Panc1 (cell line): ENCODE results near the gene AAK1. TPM values are rescaled to one million over a fixed set of nuclear protein-coding genes. Genes with fewer than 3 reads are reported as not detected.

Experiments used
- ATAC-seq: fragments of 200-7000 bp; cut with Tn5 transposase; 2 replicates; pipeline ENCODE4 v1.9.1; 2020; ENCODE audit warnings: mild to moderate bottlenecking, moderate library complexity
- BruUV-seq: library from RNA; stranded (reverse); fragments of 400-500 nt; replicated peaks from 2 replicates; lab custom pipeline; 2021; lab: Mats Ljungman, UMichigan
- CTCF ChIA-PET: fragments of 300-600 bp; sonication (Branson Sonifier 250); formaldehyde crosslinking; loops from one replicate; lab custom pipeline; 2022; ENCODE audit warnings: antibody characterized with exemption; lab: Charles Lee
- POLR2A ChIA-PET: fragments of 300-600 bp; sonication (Branson Sonifier 250); formaldehyde crosslinking; loops from one replicate; lab custom pipeline; 2022; ENCODE audit warnings: antibody characterized with exemption; lab: Charles Lee
- DNase-seq: peaks from one replicate; pipeline ENCODE4 v3.0.0-alpha.2; 2010; ENCODE audit warnings: low read depth, low spot score
- H3K27ac ChIP-seq: 2 replicates; pipeline ENCODE4 v1.5.1; 2011; ENCODE audit warnings: mild to moderate bottlenecking, low read length, inconsistent platforms
- H3K27me3 ChIP-seq: fragments of 200-500 bp; sonication (Bioruptor generic); 2 replicates; pipeline ENCODE4 v1.6.0; 2014; ENCODE audit warnings: low read length, inconsistent platforms; ENCODE audit not compliant: control insufficient read depth, insufficient read depth
- H3K36me3 ChIP-seq: fragments of 200-500 bp; sonication (Bioruptor generic); 2 replicates; pipeline ENCODE4 v1.5.1; 2014; ENCODE audit warnings: inconsistent platforms, mild to moderate bottlenecking, low read length, moderate library complexity; ENCODE audit not compliant: control insufficient read depth, insufficient read depth
- H3K4me1 ChIP-seq: 2 replicates; pipeline ENCODE4 v1.5.1; 2011; ENCODE audit warnings: inconsistent platforms, mild to moderate bottlenecking, low read length, moderate library complexity; ENCODE audit not compliant: control insufficient read depth, insufficient read depth
- H3K4me3 ChIP-seq, 2 experiments: 2 replicates each; pipeline ENCODE4 v1.5.1; 2011 to 2012; ENCODE audit warnings: low read depth in 2 of 2, low read length in 2 of 2, mild to moderate bottlenecking in 2 of 2, inconsistent platforms in 1 of 2, moderate library complexity in 1 of 2
- H3K9me3 ChIP-seq: fragments of 200-500 bp; sonication (Bioruptor generic); 2 replicates; pipeline ENCODE4 v1.5.1; 2014; ENCODE audit warnings: low read depth, mild to moderate bottlenecking, inconsistent platforms, low read length, moderate library complexity; ENCODE audit not compliant: control insufficient read depth, insufficient read depth
- POLR2AphosphoS5 ChIP-seq: IDR thresholded peaks from 2 replicates; pipeline ENCODE4 v1.6.1; 2012; ENCODE audit warnings: mild to moderate bottlenecking, low read depth, low read length, moderate library complexity
- SIN3A ChIP-seq: IDR thresholded peaks from 2 replicates; pipeline ENCODE4 v1.6.1; 2012; ENCODE audit warnings: low read depth, mild to moderate bottlenecking, low read length, moderate library complexity, borderline replicate concordance; ENCODE audit not compliant: insufficient read depth
- TCF7L2 ChIP-seq: IDR thresholded peaks from 2 replicates; pipeline ENCODE4 v1.6.1; 2011; ENCODE audit warnings: mild to moderate bottlenecking, low read depth, low read length, inconsistent platforms
- in situ Hi-C: cut with HindIII; loops from 2 replicates; pipeline ENCODE4 v1.10.0; 2016; ENCODE audit warnings: low sequenced_read_pairs, low pct_unique_long_range_greater_than_20kb
- intact Hi-C: fragments of 100-400 bp; cut with micrococcal nuclease; formaldehyde crosslinking; loops from one replicate; pipeline ENCODE4 v1.10.0; 2022; ENCODE audit not compliant: unreplicated experiment
- total RNA-seq: library from RNA; stranded (reverse); gene quantifications from one replicate; pipeline ENCODE4 v1.2.1, GENCODE V29; 2021; ENCODE audit not compliant: unreplicated experiment
- TF ChIP-seq, protein P1 (sequence below), 2 experiments: IDR thresholded peaks; 2 replicates each; pipeline ENCODE4 v1.6.1; 2011 to 2012; ENCODE audit warnings: low read depth in 2 of 2, control low read depth in 1 of 2, low read length in 1 of 2, mild to moderate bottlenecking in 1 of 2, moderate library complexity in 1 of 2; ENCODE audit not compliant: insufficient read depth in 1 of 2
- TF ChIP-seq, protein P2 (sequence below): fragments of 450-650 bp; IDR thresholded peaks from 2 replicates; pipeline ENCODE4 v1.5.1; 2017; ENCODE audit warnings: mild to moderate bottlenecking

The AAK1 gene
- total RNA-seq, 1 experiment from 2014 or later, result 123 TPM

DNA sequence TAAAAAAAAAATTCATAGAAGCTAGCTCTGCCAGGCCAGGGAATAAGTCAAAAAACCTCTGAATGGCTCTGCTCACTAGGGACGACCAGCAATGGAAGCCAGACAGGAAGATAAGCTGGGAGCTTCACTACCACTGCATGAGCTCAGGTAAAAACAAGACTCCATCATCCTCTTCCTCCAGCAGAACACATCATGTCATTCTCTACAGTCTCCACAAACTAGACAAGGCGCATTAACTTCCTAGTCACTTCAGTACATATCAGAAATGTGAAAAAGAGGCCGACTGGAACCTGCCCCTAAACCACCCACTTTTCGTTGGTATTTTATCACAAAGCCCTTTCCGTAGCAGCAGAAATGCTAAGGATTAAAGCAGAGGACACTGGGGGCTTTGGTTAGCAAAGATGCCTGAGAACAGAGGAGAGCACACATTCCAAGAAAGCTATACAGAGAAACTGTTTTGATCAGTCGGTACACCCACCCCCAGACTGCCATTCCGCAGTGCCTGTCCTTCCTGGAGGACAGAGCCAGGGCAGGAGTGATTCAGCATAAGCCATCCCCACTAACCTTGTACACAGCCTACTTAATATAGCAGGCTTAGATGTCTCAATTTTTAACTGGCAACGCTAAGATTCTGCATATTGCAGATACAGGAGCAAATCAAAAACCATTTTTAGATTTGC lies 53.4 kb downstream of the AAK1 start:
- H3K36me3 ChIP-seq, result no peaks in the 10 kb centered on the region
- ChIA-PET CTCF (no interaction called here), POLR2A (no interaction called here)
- DNase-seq (no peak), ATAC-seq (no peak)
- H3K27ac ChIP-seq, result no peak overlapping the region
- peaks cover 5% of the 10 kb centered on the region; the same call in 1 of the 2 replicates for H3K4me1 ChIP-seq
- no peaks in the 10 kb centered on the region for H3K27me3 ChIP-seq
- H3K9me3 ChIP-seq, result no peaks in the 10 kb centered on the region
- TF ChIP-seq, protein P1, sequence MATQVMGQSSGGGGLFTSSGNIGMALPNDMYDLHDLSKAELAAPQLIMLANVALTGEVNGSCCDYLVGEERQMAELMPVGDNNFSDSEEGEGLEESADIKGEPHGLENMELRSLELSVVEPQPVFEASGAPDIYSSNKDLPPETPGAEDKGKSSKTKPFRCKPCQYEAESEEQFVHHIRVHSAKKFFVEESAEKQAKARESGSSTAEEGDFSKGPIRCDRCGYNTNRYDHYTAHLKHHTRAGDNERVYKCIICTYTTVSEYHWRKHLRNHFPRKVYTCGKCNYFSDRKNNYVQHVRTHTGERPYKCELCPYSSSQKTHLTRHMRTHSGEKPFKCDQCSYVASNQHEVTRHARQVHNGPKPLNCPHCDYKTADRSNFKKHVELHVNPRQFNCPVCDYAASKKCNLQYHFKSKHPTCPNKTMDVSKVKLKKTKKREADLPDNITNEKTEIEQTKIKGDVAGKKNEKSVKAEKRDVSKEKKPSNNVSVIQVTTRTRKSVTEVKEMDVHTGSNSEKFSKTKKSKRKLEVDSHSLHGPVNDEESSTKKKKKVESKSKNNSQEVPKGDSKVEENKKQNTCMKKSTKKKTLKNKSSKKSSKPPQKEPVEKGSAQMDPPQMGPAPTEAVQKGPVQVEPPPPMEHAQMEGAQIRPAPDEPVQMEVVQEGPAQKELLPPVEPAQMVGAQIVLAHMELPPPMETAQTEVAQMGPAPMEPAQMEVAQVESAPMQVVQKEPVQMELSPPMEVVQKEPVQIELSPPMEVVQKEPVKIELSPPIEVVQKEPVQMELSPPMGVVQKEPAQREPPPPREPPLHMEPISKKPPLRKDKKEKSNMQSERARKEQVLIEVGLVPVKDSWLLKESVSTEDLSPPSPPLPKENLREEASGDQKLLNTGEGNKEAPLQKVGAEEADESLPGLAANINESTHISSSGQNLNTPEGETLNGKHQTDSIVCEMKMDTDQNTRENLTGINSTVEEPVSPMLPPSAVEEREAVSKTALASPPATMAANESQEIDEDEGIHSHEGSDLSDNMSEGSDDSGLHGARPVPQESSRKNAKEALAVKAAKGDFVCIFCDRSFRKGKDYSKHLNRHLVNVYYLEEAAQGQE (IDR thresholded peaks at IDR 0.05; ENCODE audit: insufficient read depth in 1 of 2, low read depth in 2 of 2, low read length in 1 of 2), result no peak
- no peak for TF ChIP-seq POLR2AphosphoS5
- TF ChIP-seq SIN3A, result no peak
- TF ChIP-seq, protein P2, sequence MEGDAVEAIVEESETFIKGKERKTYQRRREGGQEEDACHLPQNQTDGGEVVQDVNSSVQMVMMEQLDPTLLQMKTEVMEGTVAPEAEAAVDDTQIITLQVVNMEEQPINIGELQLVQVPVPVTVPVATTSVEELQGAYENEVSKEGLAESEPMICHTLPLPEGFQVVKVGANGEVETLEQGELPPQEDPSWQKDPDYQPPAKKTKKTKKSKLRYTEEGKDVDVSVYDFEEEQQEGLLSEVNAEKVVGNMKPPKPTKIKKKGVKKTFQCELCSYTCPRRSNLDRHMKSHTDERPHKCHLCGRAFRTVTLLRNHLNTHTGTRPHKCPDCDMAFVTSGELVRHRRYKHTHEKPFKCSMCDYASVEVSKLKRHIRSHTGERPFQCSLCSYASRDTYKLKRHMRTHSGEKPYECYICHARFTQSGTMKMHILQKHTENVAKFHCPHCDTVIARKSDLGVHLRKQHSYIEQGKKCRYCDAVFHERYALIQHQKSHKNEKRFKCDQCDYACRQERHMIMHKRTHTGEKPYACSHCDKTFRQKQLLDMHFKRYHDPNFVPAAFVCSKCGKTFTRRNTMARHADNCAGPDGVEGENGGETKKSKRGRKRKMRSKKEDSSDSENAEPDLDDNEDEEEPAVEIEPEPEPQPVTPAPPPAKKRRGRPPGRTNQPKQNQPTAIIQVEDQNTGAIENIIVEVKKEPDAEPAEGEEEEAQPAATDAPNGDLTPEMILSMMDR, result no peak
- TF ChIP-seq TCF7L2, result no peak
- intact Hi-C loops, result no loop called here
- BruUV-seq, result no TSS peak
- H3K4me3 ChIP-seq, result no peak overlapping the region
- in situ Hi-C loops, result no loop called here

DNA sequence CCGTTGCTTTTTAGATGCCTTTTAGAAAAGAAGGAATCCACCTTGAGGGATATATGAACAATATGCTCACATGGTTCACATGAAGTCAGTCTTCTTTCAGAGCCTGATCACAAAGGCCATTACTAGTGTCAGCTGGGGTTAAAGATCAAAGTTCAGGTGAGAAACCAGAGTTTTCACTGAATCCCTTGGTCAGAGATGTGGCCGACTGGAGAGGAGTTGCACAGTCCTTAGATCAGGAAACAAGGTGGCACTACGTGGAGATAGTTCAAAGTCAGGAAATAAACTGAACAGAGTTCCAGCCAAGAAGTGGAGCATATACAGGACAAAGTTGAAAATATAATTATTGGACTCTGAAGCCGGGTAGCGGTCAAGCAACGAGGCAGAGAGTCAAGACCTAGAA lies 54.6 kb downstream of the AAK1 start:
- Histone ChIP-seq H3K27me3 (no peaks in the 10 kb centered on the region), H3K4me1 (peaks cover 5% of the 10 kb centered on the region; the same call in 1 of the 2 replicates), H3K4me3 (no peak overlapping the region), H3K9me3 (no peaks in the 10 kb centered on the region), H3K27ac (no peak overlapping the region), H3K36me3 (no peaks in the 10 kb centered on the region)
- ChIA-PET POLR2A (no interaction called here), CTCF (no interaction called here)
- no TSS peak for BruUV-seq
- TF ChIP-seq, protein P1 (IDR thresholded peaks at IDR 0.05; ENCODE audit: insufficient read depth in 1 of 2, low read depth in 2 of 2, low read length in 1 of 2), result no peak
- TF ChIP-seq POLR2AphosphoS5, result no peak
- no peak for TF ChIP-seq TCF7L2
- intact Hi-C loops (no loop called here), in situ Hi-C loops (no loop called here)
- ATAC-seq (no peak), DNase-seq (no peak)
